GM19328 (cell line): Measurements from ENCODE around the gene SLCO3A1.

Experiments
- ATAC-seq: cut with Tn5 transposase; IDR thresholded peaks from one replicate; pipeline ENCODE4 v1.9.1; 2021; ENCODE audit warnings: mild to moderate bottlenecking, moderate library complexity; ENCODE audit not compliant: unreplicated experiment

SLCO3A1 gene

GRCh38 chr15:92152983-92153382 is 299.5 kb downstream of the SLCO3A1 start:
- ATAC-seq, result no peak

DNA sequence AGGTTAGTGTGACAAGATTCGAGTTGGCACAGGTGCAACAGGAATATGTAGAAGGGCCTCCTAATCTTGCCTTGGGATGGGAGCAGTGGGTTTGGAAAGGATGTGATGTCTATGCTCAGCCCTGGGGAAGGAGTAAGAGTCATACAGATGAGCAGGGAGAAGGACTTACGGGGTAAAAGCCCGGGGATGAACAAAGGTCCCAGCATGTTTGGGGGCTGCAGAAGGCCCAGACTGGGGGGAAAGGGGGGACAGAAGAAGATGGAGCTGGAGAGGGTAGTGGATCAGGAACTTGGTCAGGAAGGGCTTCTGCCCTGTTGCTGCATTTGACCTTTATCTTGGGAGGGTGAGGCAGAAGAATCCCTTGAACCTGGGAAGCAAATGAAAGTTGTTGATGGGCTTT is 300.1 kb downstream of the SLCO3A1 start:
- no peak for ATAC-seq

DNA sequence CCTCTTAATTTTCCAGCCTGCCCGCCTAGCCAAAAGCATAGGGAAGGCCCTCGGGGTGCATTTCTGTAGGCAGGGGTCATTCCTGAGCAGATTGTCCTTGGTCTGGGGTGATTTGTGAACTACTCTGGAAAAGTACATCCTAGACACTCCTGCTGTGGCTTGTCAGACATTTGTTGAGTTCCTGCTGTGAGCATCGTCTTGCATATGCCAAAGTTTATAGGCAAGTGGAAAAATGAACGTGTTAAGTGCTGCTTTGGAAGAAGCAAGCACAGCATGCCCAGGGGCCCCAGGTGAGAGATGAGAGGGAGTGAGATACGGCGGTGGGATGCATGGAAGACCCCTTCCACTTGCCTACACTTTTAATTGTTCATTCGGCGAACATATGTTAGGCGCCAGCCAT is 302.4 kb downstream of the SLCO3A1 start:
- ATAC-seq, result no peak

DNA sequence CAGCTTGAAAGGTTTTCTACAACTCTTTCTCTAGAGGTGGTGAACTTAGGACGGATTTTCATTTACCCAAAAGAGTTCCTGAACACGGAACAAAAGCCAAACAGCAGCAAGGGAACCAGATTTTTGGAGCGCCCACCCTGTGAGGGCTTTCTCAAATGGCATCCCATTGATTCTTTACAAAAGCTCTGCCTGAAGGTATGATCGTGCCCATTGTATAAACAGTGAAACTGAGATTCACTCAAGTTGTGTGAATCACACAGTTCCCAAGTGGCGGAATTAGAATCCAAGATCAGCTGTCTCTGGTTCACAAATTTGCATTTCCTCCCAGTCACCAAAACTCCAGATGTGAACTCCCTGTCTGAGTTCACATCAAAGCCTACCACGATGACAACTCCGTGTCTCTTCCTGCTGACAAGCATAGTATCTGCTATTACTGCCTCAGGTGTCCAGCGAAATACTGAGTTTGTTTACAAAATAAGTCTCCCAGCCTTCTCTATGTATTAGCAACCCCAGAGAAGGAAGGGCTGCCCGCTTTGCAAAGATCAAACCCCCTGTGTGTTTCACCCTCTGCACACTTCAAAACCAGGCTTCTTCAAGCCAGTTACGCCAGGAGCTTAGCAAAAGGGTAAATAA is 304.3 kb downstream of the SLCO3A1 start:
- ATAC-seq, result no peak

- ATAC-seq, result no peak
Observed at GRCh38 chr15:92158426-92158825, 304.9 kb downstream of the SLCO3A1 start.

DNA sequence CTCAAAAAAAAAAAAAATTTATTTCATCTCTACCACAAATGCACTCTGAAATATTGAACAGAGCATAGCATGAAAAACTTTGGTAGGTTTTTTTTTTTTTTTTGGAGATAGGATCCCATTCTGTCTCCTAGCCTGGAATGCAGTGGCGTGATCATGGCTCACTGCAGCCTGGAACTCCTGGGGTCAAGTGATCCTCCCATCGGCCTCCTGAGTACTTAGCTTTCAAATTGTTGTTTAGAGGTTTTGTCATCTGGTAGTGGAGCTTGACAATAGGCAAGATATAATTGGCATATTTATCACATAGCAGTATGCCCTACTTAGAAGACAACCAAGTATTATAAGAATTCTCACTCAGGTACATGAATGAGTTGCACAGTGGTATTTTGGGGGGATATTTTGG is 306.0 kb downstream of the SLCO3A1 start:
- ATAC-seq, result no peak

DNA sequence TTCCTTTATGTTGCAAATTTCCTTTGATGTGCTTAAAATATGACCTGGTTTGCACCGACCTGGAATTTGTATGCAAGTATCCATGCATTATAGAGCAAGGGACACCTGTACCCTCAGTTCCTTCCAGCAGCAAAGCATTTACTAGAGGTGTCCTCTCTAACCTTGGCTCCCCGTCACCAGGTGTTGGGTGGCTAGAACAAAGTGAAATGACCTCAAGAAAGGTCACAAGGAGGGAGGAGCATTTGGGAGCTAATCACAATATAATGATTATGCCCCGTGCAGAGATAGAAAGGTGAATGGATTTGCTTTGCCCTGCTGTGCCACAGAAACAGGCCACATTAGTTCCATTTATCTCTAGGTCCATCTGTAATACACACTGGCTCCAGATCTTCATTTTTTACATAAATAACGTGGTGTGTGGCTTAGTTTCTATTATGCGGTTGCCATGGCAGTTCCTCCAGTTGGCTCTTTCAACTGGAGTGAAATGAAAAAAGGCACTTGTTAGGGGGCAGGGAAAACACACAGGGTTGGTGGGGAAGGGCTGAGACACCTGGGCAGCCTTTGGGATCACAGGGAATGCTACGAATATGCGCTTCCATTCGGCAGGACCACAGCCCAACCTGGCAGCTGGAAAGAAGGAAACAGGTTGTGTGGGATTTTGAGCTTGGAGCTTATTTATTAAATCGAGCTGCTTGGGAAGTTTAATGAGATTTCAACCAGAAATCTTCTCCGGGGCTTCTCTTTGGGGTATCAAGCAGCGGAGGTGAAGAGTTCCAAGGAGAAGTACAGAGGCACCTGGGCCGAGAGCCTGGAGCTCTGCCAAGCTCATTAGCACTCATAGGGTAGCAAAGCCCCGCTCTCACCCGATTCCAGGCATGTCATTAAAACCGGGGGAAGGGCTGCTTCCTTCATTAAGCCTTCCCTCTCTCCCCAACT is 306.7 kb downstream of the SLCO3A1 start:
- ATAC-seq, result no peak

DNA sequence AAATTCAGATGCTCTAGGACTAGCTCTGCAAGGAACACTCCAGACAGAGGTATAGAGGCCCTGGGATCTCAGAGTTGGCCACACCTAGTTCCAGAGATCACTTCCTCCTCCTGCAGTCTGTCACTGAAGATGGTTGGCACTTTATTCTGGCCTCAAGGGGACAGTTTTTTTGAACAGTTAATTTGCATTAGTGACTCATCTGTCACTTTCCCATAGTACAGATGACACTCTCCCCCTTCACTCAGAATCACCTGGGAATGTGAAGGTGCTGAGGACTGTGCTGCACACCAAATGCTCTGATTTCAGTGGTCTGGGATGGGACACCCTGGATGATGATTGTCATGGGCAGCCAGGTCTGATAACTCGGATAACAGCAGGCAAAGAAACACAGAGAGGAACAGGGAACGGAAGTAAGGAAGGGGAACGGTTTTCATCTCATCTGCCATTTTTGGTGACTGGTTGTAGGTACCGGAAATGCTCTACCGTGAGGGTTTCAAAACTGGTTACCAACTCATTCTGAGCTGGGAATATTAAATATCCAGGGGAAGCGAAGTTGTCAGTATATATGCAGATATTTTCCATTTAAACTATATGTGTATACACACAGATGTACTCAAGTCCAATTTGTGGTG is 307.6 kb downstream of the SLCO3A1 start:
- ATAC-seq, result peak; percentile 93

- no peak for ATAC-seq
Observed at GRCh38 chr15:92162657-92163056, 309.1 kb downstream of the SLCO3A1 start.

GRCh38 chr15:92163641-92164040 is 310.1 kb downstream of the SLCO3A1 start:
- ATAC-seq, result no peak

GRCh38 chr15:92164327-92165000 is 311.0 kb downstream of the SLCO3A1 start:
- no peak for ATAC-seq

DNA sequence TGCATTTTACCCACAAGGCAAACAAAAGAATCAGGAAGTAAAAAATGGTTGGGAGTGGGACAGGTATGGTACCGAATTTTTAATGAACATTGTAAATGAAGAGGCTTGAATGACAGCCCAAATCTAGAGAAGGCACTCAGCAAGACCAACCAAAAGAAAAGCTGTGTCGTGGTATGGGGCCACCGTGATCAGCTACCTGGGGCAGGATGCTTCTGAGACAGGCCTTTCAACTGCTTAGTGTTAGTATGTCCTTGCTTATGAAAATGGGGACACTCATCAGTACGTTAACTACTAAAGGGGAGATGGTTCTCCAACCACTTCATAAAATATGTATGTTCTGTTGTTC is 311.5 kb downstream of the SLCO3A1 start:
- ATAC-seq, result no peak

- no peak for ATAC-seq
Observed at GRCh38 chr15:92166029-92166428, 312.5 kb downstream of the SLCO3A1 start.

DNA sequence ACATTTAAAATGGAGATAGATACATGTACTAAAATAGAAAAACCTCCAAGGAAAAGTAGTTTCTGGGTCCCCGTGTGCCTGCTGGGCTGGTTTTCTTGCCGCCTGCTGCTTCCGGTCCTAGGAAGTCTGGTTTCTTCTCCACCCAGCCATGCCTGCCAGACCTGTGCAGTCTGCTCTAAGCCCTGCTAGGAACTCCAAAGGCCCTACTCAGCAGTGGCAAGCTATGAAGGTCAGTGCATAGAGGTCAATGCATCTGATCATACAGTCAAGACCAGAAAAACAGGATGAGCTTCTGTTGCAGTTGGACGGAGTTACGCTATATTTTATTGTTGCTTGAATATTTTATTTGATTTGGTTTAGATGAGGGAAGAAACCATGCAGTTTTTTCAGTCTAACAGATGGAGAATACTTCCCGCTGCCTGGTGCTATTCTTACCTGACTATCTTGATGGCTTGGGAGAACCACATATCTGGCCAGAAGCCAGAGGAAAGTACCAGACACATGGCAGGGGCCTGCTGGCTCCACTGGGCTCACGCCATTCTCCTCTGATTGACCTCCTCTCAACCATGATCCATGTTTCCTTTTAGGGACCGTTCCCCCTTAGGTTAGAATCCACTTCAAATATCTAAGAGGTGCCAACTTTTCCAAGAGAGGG is 313.4 kb downstream of the SLCO3A1 start:
- ATAC-seq, result no peak

- no peak for ATAC-seq
Observed at GRCh38 chr15:92167451-92167850, 313.9 kb downstream of the SLCO3A1 start.

DNA sequence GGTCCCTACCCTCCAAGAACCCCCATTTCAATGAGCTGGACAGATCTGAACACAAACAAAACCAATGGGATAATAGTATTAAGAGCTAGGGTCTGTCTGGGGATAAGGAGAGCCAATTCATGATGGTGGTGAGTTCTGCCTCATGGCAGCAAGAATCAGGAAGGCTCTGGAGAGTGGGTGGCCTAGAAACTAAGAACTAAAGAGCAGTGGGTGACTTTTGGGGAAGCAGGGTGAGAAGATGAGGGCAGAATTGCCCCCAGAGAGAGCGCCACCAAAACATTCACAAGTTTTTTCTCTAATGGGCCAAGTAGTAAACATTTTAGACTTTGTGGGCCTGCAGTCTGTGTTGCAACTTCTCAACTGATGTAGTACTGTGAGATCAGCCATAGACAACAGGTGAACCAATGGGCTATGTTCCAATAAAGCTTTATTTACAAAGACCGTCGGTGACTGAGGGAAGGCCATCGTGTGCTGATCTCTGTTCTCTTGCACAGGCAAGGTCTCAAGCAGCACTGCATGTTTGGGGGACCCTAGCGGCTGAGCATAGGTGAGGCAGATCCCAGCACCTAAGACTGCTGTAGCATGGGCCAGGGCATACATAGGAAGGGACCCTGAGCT is 314.7 kb downstream of the SLCO3A1 start:
- ATAC-seq, result no peak

DNA sequence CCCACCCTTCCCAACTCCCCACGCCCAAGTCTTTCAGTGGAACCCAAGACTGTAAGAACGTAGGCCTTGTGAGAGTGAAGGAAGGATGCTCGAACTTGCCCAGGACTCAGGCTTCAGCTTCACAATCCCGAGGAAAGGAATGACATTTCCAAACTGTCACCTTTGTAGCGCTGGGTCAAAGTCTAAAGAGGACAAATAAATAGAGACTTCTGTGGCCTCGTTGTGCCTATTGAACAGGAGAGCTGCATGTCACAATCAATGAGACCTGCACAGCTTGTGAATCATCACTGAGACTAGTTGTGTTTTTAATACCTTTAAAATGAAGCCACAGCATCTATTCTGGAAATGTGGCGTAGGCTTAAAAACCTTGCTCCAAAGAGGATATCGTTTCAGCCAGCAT is 317.4 kb downstream of the SLCO3A1 start:
- no peak for ATAC-seq

DNA sequence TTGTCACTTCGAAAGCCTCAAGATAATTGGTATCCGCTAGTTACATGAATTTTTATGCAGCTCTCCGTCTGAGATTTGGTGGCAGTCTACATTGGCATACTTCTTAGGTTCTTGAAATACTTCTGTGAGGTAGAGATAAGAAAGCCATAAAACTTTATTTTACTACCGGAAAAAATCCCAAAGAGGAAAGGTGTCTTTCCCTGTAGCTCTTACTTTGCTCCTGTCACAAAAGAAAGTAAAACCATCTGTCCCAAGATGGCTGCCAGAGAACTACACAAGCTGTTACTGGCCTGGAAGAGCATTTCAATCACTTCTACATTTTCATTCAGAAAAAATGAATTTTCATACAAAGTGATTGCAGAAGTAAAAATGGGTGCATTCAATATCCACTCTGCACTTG is 325.4 kb downstream of the SLCO3A1 start:
- no peak for ATAC-seq

DNA sequence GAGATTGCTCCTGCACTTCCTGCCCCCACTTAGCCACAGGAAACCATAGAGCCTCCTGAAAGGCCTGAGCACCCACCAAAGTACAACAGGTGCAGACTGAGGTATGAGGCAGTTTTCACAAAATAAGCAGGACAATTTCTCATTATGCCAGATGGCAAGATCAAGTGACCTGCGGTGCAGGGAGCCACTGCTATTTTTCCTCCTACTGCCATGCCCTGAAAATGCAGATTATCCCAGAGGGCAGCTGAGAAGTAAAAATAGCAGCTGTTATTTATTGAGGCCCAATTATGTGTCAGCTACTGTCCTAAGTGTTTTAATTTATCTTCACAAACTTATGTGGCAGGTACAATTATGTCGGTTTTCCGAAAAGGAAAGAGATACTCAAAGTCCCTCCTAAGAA is 330.6 kb downstream of the SLCO3A1 start:
- no peak for ATAC-seq

GRCh38 chr15:92184679-92185230 is 331.2 kb downstream of the SLCO3A1 start:
- ATAC-seq, result no peak
